Measurements from ENCODE around the gene ZNF277.
"Not testable (repeated sequence)": the region's sequence is repeated elsewhere in the genome, so short reads cannot be mapped to it uniquely, and the experiment has no call there.

ZNF277 gene

GRCh38 chr7:112238330-112238729 lies 31.8 kb downstream of the ZNF277 start:
- Histone ChIP-seq H3K27ac (no peak overlapping the region), H3K4me3 (no peak overlapping the region)

GRCh38 chr7:112238852-112239610 lies 32.5 kb downstream of the ZNF277 start:
- Histone ChIP-seq H3K27ac (no peak overlapping the region), H3K4me3 (no peak overlapping the region)

- no peak overlapping the region for H3K27ac ChIP-seq
- H3K4me3 ChIP-seq, result no peak overlapping the region
Measured at GRCh38 chr7:112248598-112248997, 42.1 kb downstream of the ZNF277 start.

GRCh38 chr7:112249967-112250366 lies 43.5 kb downstream of the ZNF277 start:
- not testable (repeated sequence) for H3K27ac ChIP-seq, H3K4me3 ChIP-seq

GRCh38 chr7:112252141-112252540 lies 45.6 kb downstream of the ZNF277 start:
- H3K4me3 ChIP-seq, result no peak overlapping the region
- no peak overlapping the region for H3K27ac ChIP-seq

- H3K27ac ChIP-seq, result no peak overlapping the region
- no peak overlapping the region for H3K4me3 ChIP-seq
Measured at GRCh38 chr7:112252691-112253090, 46.2 kb downstream of the ZNF277 start.

GRCh38 chr7:112254156-112254555 lies 47.7 kb downstream of the ZNF277 start:
- H3K27ac ChIP-seq, result no peak overlapping the region
- H3K4me3 ChIP-seq, result no peak overlapping the region

GRCh38 chr7:112254709-112255387 lies 48.4 kb downstream of the ZNF277 start:
- Histone ChIP-seq H3K27ac (no peak overlapping the region), H3K4me3 (no peak overlapping the region)

- H3K4me3 ChIP-seq, result no peak overlapping the region
Measured at GRCh38 chr7:112255388-112255720, 48.9 kb downstream of the ZNF277 start.

GRCh38 chr7:112257073-112257472 lies 50.6 kb downstream of the ZNF277 start:
- no peak overlapping the region for H3K4me3 ChIP-seq
- H3K27ac ChIP-seq, result no peak overlapping the region

More at GRCh38 chr7:112255388-112255720, 48.9 kb downstream of the ZNF277 start:
- H3K27ac ChIP-seq, result no peak overlapping the region

- Histone ChIP-seq H3K4me3 (no peak overlapping the region), H3K27ac (no peak overlapping the region)
Measured at GRCh38 chr7:112260911-112261310, 54.4 kb downstream of the ZNF277 start.

- Histone ChIP-seq H3K4me3 (no peak overlapping the region), H3K27ac (no peak overlapping the region)
Measured at GRCh38 chr7:112262036-112262435, 55.5 kb downstream of the ZNF277 start.

- no peak overlapping the region for H3K4me3 ChIP-seq
- H3K27ac ChIP-seq, result no peak overlapping the region
Measured at GRCh38 chr7:112262855-112263487, 56.5 kb downstream of the ZNF277 start.

- H3K4me3 ChIP-seq, result no peak overlapping the region
- H3K27ac ChIP-seq, result no peak overlapping the region
Measured at GRCh38 chr7:112263519-112263918, 57.0 kb downstream of the ZNF277 start.

GRCh38 chr7:112266141-112266540 lies 59.6 kb downstream of the ZNF277 start:
- H3K27ac ChIP-seq, result peak overlapping the region in 1 of 21 experiments; percentile 4

GRCh38 chr7:112266595-112267270 lies 60.2 kb downstream of the ZNF277 start:
- no peak overlapping the region for H3K4me3 ChIP-seq
- H3K27ac ChIP-seq, result no peak overlapping the region

More at GRCh38 chr7:112266141-112266540, 59.6 kb downstream of the ZNF277 start:
- no peak overlapping the region for H3K4me3 ChIP-seq

- no peak overlapping the region for H3K27ac ChIP-seq
- no peak overlapping the region for H3K4me3 ChIP-seq
Measured at GRCh38 chr7:112267944-112268691, 61.6 kb downstream of the ZNF277 start.

- H3K27ac ChIP-seq, result no peak overlapping the region
- H3K4me3 ChIP-seq, result no peak overlapping the region
Measured at GRCh38 chr7:112271162-112271561, 64.7 kb downstream of the ZNF277 start.

GRCh38 chr7:112272921-112273561 lies 66.5 kb downstream of the ZNF277 start:
- H3K27ac ChIP-seq, result no peak overlapping the region

More at GRCh38 chr7:112272921-112273561, 66.5 kb downstream of the ZNF277 start:
- H3K4me3 ChIP-seq, result no peak overlapping the region
